SH-SY5Y (cell line): ENCODE results near the gene APOLD1.

ENCODE experiments used
- GATA2 ChIP-seq: IDR thresholded peaks from 2 replicates; pipeline ENCODE4 v1.6.1; 2011; ENCODE audit warnings: mild to moderate bottlenecking, low read depth, low read length
- GATA3 ChIP-seq: IDR thresholded peaks from 2 replicates; pipeline ENCODE4 v1.6.1; 2011; ENCODE audit warnings: low read depth, mild to moderate bottlenecking, low read length, moderate library complexity

GRCh38 chr12:12836571-12836970 is 51.1 kb downstream of the APOLD1 start:
- no peak for TF ChIP-seq GATA2
- TF ChIP-seq GATA3 = no peak
